Measurements from ENCODE around the gene SHISA6.
"Not testable (repeated sequence)": the region's sequence is repeated elsewhere in the genome, so short reads cannot be mapped to it uniquely, and the experiment has no call there.

The SHISA6 gene

GRCh38 chr17:11303773-11304394, 62.9 kb downstream of the SHISA6 start:
- DNase-seq (ENCODE audit: low spot score), result no peak

GRCh38 chr17:11304568-11304967, 63.6 kb downstream of the SHISA6 start:
- DNase-seq (ENCODE audit: low spot score), result no peak

- no peak for DNase-seq (ENCODE audit: low spot score)
These were observed 64.5 kb downstream of the SHISA6 start for GRCh38 chr17:11305524-11305923.

GRCh38 chr17:11308531-11308930, 67.5 kb downstream of the SHISA6 start:
- DNase-seq (ENCODE audit: low spot score), result no peak

- no peak for DNase-seq (ENCODE audit: low spot score)
These were observed 68.0 kb downstream of the SHISA6 start for GRCh38 chr17:11309033-11309432.

- DNase-seq (ENCODE audit: low spot score), result no peak
These were observed 68.8 kb downstream of the SHISA6 start for GRCh38 chr17:11309850-11310249.

GRCh38 chr17:11316451-11316850, 75.4 kb downstream of the SHISA6 start:
- DNase-seq (ENCODE audit: low spot score), result not testable (repeated sequence)

GRCh38 chr17:11318207-11318606, 77.2 kb downstream of the SHISA6 start:
- no peak for DNase-seq (ENCODE audit: low spot score)

GRCh38 chr17:11319894-11320293, 78.9 kb downstream of the SHISA6 start:
- DNase-seq (ENCODE audit: low spot score), result no peak

- DNase-seq (ENCODE audit: low spot score), result no peak
These were observed 83.0 kb downstream of the SHISA6 start for GRCh38 chr17:11324021-11324420.

GRCh38 chr17:11324846-11325420, 83.9 kb downstream of the SHISA6 start:
- DNase-seq (ENCODE audit: low spot score), result no peak

GRCh38 chr17:11326492-11326891, 85.5 kb downstream of the SHISA6 start:
- DNase-seq (ENCODE audit: low spot score), result no peak

- no peak for DNase-seq (ENCODE audit: low spot score)
These were observed 87.8 kb downstream of the SHISA6 start for GRCh38 chr17:11328770-11329169.

GRCh38 chr17:11330006-11330405, 89.0 kb downstream of the SHISA6 start:
- DNase-seq (ENCODE audit: low spot score), result no peak

GRCh38 chr17:11330826-11331225, 89.8 kb downstream of the SHISA6 start:
- no peak for DNase-seq (ENCODE audit: low spot score)

GRCh38 chr17:11331547-11332513, 90.8 kb downstream of the SHISA6 start:
- DNase-seq (ENCODE audit: low spot score), result no peak

GRCh38 chr17:11332706-11333105, 91.7 kb downstream of the SHISA6 start:
- DNase-seq (ENCODE audit: low spot score), result no peak

- DNase-seq (ENCODE audit: low spot score), result no peak
These were observed 93.5 kb downstream of the SHISA6 start for GRCh38 chr17:11334493-11334892.

- no peak for DNase-seq (ENCODE audit: low spot score)
These were observed 95.3 kb downstream of the SHISA6 start for GRCh38 chr17:11336290-11336689.

GRCh38 chr17:11340803-11341202, 99.8 kb downstream of the SHISA6 start:
- no peak for DNase-seq (ENCODE audit: low spot score)

GRCh38 chr17:11342138-11342537, 101.1 kb downstream of the SHISA6 start:
- no peak for DNase-seq (ENCODE audit: low spot score)

- no peak for DNase-seq (ENCODE audit: low spot score)
These were observed 108.1 kb downstream of the SHISA6 start for GRCh38 chr17:11349106-11349505.

GRCh38 chr17:11351479-11351878, 110.5 kb downstream of the SHISA6 start:
- no peak for DNase-seq (ENCODE audit: low spot score)

All from kidney capillary endothelial cell (primary cell).